Right lobe of liver (tissue), 6 donors: ENCODE data around the gene AGAP2. TPM values are rescaled to one million over a fixed set of nuclear protein-coding genes. Genes with fewer than 3 reads are reported as not detected.

Experiments used
- ATAC-seq, 4 donors: fragments of 200-7000 bp; cut with Tn5 transposase; one replicate each; pipeline ENCODE4 v1.9.1; 2020; ENCODE audit warnings: mild to moderate bottlenecking in 4 of 4, moderate library complexity in 4 of 4
- DNase-seq, 3 donors: peaks; one replicate each; pipeline ENCODE4 v3.0.0-alpha.2; 2020
- H3K27ac ChIP-seq, 3 donors: fragments of 200-600 bp; one replicate each; pipeline ENCODE4 v1.8.0; 2022
- H3K27me3 ChIP-seq, 2 donors: fragments of 200-600 bp; one replicate each; pipeline ENCODE4 v1.8.0; 2022
- H3K36me3 ChIP-seq, 4 donors: fragments of 200-600 bp; sonication (generic) in 1 of 4; one replicate each; pipeline versions ENCODE4 v1.5.1 to v1.8.0; 2017 to 2022; ENCODE audit warnings: control low read depth in 1 of 4
- H3K4me1 ChIP-seq, 4 donors: fragments of 200-600 bp; sonication (generic) in 1 of 4; one replicate each; pipeline versions ENCODE4 v1.5.1 to v1.8.0; 2017 to 2022; ENCODE audit warnings: control low read depth in 1 of 4
- H3K4me3 ChIP-seq, 3 donors: fragments of 200-600 bp; one replicate each; pipeline ENCODE4 v1.8.0; 2022
- H3K9me3 ChIP-seq, 4 donors: fragments of 200-600 bp; sonication (generic) in 1 of 4; one replicate each; pipeline versions ENCODE4 v1.5.1 to v1.8.0; 2017 to 2022; ENCODE audit warnings: control low read depth in 1 of 4
- POLR2A ChIP-seq: fragments of 450-650 bp; IDR thresholded peaks from one replicate; pipeline ENCODE4 v1.6.1; 2017; ENCODE audit warnings: antibody characterized with exemption, mild to moderate bottlenecking
- WGBS: methylation state at CpG from one replicate; pipeline ENCODE4 v1.1.6; 2018; ENCODE audit warnings: low coverage, low lambda C conversion rate; ENCODE audit not compliant: insufficient coverage; ENCODE audit errors: missing lambda C conversion rate; 5-methylcytosine and 5-hydroxymethylcytosine counted together
- intact Hi-C, 2 donors: fragments of 100-400 bp; cut with DNase I; formaldehyde crosslinking; loops; one replicate each; pipeline versions ENCODE4 v1.11.2 to v1.14.1; 2022
- total RNA-seq, 6 experiments: library from RNA; depleted of rRNA in 2 of 6; stranded (reverse); fragments of >200 nt in 2 of 6; fragmentation: NEBNext Ultra II Directional in 3 of 6; extraction: Animal tissue kit (Norgen Biotek cat#: 25700) in 3 of 6; gene quantifications; one replicate each; pipeline versions ENCODE4 v1.1.0 to v1.2.4, GENCODE V29; 2016 to 2023
- TF ChIP-seq, protein P1 (sequence below), 4 donors: fragments of 200-600 bp in 3 of 4; fragments of 450-650 bp in 1 of 4; IDR thresholded peaks; one replicate each; pipeline versions ENCODE4 v1.5.1 to v1.8.0; 2016 to 2022; ENCODE audit warnings: antibody characterized with exemption in 4 of 4, mild to moderate bottlenecking in 2 of 4
- donor health status: DM: no; HTN: yes; CAD: no.
- donor health status: DM: no; HTN: no; CAD: no.
- donor health status: DM: no; HTN: no; CAD: no.
- donor health status: DM: no; HTN: yes; CAD: no.
- donor health status: DM: no; HTN: yes; CAD: no.

The AGAP2 gene
- total RNA-seq, 6 experiments from 2014 or later, result 0.26 to 0.87 (median 0.57) TPM

DNA sequence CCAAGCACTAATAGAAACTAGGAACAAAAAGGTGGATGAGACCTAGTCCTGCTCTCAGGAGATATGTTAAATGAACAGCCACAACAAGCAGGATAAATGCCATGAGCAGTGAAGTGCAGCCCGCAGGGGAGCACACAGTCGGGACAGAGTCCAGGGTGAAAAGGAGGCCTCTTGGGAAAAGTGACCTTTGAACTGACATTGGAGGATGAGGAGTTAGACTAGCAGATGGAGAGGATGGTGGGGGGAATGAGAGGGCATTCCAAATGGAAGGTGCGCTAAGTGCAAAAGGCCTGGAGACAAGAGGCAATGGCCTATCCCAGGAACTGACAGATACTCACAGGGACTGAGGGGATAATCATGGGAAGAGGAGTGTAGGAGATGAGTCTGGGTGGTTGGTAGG is 40.1 kb downstream of the AGAP2 start:
- intact Hi-C loops, result no loop called here
- Histone ChIP-seq H3K36me3 (peaks cover 0 to 22% (median 11%) of the 10 kb centered on the region in 4 donors), H3K4me3 (no peak overlapping the region), H3K27ac (no peak overlapping the region), H3K9me3 (no peaks in the 10 kb centered on the region), H3K4me1 (peaks cover 0 to 16% (median 7%) of the 10 kb centered on the region in 4 donors), H3K27me3 (no peaks in the 10 kb centered on the region)
- ATAC-seq, result no peak
- no peak for TF ChIP-seq POLR2A
- TF ChIP-seq, protein P1, sequence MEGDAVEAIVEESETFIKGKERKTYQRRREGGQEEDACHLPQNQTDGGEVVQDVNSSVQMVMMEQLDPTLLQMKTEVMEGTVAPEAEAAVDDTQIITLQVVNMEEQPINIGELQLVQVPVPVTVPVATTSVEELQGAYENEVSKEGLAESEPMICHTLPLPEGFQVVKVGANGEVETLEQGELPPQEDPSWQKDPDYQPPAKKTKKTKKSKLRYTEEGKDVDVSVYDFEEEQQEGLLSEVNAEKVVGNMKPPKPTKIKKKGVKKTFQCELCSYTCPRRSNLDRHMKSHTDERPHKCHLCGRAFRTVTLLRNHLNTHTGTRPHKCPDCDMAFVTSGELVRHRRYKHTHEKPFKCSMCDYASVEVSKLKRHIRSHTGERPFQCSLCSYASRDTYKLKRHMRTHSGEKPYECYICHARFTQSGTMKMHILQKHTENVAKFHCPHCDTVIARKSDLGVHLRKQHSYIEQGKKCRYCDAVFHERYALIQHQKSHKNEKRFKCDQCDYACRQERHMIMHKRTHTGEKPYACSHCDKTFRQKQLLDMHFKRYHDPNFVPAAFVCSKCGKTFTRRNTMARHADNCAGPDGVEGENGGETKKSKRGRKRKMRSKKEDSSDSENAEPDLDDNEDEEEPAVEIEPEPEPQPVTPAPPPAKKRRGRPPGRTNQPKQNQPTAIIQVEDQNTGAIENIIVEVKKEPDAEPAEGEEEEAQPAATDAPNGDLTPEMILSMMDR (IDR thresholded peaks at IDR 0.05), result no peak
- no peak for DNase-seq
- 68% methylated on average over 3 of the region's 3 CpGs for WGBS

DNA sequence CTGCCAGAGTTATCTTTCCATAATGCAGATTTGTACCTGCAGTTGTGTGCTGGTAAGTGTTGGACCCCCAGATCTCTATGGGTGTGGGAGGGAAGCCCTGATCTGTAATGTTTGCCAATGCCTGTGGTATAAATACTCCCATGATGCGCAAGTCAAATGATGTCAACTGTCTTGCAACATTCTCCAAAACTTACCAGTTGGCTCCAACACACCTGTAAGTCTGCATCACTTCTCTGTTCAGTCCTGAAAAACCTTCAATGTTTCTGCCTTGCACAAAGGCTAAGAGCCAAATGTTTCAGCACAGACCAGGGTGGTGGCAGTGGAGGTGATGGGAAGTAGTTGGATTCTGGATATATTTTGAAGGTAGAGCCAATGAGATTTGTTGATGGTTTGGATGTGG is 41.5 kb downstream of the AGAP2 start:
- Histone ChIP-seq H3K27me3 (no peaks in the 10 kb centered on the region), H3K36me3 (peaks cover 0 to 20% (median 10%) of the 10 kb centered on the region in 4 donors), H3K4me3 (no peak overlapping the region), H3K4me1 (peaks cover 0 to 22% (median 9%) of the 10 kb centered on the region in 4 donors), H3K9me3 (no peaks in the 10 kb centered on the region), H3K27ac (no peak overlapping the region)
- intact Hi-C loops, result no loop called here
- DNase-seq, result no peak
- TF ChIP-seq, protein P1 (IDR thresholded peaks at IDR 0.05), result no peak
- no peak for TF ChIP-seq POLR2A
- no peak for ATAC-seq
- 100% methylated on average over 1 of the region's 1 CpG for WGBS

DNA sequence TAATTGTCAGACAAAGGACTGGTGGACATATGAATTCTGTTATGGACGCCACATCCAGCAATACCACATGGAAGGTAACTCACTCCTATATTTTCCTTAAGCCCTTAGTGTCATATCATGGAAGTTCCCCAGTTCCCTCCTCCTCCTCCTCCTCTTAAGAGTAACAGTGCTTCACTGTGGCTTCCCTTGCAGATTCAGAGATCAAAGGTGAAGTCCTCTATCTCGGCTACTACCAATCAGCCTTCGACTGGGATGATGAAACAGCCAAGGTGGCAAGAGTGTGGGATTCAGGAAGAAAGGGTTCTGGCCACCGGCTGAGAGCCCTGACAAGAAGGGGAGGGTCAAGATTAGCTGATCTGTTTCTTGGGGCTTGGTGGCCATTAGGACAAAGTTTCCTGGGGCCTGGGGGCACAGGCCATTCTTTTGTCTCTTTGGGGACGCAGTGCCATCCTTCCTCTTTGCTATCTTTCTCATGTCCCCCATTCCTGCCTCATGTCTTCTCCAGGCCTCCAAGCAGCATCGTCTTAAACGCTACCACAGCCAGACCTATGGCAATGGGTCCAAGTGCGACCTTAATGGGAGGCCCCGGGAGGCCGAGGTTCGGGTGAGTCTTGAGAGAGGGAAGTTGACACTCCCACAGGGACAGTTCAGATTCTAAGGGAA is 42.6 kb downstream of the AGAP2 start:
- no peaks in the 10 kb centered on the region for H3K9me3 ChIP-seq
- DNase-seq (no peak), ATAC-seq (no peak)
- intact Hi-C loops, result no loop called here
- peaks cover 0 to 20% (median 10%) of the 10 kb centered on the region in 4 donors for H3K36me3 ChIP-seq
- no peaks in the 10 kb centered on the region for H3K27me3 ChIP-seq
- H3K4me3 ChIP-seq, result no peak overlapping the region
- H3K4me1 ChIP-seq, result peaks cover 0 to 22% (median 9%) of the 10 kb centered on the region in 4 donors
- 82% methylated on average over 9 of the region's 11 CpGs for WGBS
- H3K27ac ChIP-seq, result no peak overlapping the region
- no peak for TF ChIP-seq POLR2A
- TF ChIP-seq, protein P1 (IDR thresholded peaks at IDR 0.05), result no peak

DNA sequence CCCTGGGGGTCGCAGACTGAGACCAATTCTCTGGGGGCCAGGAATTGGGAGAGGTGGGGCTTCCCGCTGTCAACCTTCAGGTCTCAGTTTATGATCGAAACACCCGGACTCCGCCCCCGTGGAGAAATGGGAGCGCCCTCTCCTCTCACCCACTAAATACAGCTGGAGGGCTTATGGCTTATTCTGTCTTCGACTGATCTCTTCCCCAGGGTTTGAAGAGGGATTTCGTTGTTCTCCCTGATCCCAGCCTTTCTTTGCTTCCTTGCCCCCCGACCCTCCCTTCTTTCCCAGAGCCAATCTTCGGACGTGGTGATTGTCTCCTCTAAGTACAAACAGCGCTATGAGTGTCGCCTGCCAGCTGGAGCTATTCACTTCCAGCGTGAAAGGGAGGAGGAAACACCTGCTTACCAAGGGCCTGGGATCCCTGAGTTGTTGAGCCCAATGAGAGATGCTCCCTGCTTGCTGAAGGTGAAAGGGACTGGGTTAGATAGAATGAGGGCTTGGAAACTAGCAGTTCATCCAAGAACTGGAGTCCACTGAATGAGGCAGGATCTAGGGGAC is 44.0 kb downstream of the AGAP2 start:
- peak in 2 of 3 donors; percentile 52 to 54 for DNase-seq
- Histone ChIP-seq H3K36me3 (peaks cover 0 to 20% (median 10%) of the 10 kb centered on the region in 4 donors), H3K4me1 (peaks cover 0 to 22% (median 9%) of the 10 kb centered on the region in 4 donors), H3K27me3 (no peaks in the 10 kb centered on the region), H3K27ac (peak overlapping the region; percentile 63 to 77 (median 76)), H3K9me3 (no peaks in the 10 kb centered on the region), H3K4me3 (peak overlapping the region; percentile 94 to 97 (median 95))
- intact Hi-C loops, result no loop called here
- 0% methylated on average over 15 of the region's 15 CpGs for WGBS
- TF ChIP-seq, protein P1 (IDR thresholded peaks at IDR 0.05), result no peak
- no peak for TF ChIP-seq POLR2A
- peak in 3 of 4 donors; percentile 0 to 5 (median 3) for ATAC-seq
